HEK293 (cell line): Measurements from ENCODE around the gene ZFP1.

Experiments
- CTCF ChIA-PET: fragments of 350-600 bp; formaldehyde crosslinking; extraction: SDS; loops from one replicate; lab custom pipeline; 2021; ENCODE audit warnings: antibody characterized with exemption; lab: Yijun Ruan, JAX
- POLR2A ChIA-PET: fragments of 300-600 bp; formaldehyde crosslinking; extraction: SDS; loops from one replicate; lab custom pipeline; 2020; ENCODE audit warnings: antibody characterized with exemption, inconsistent platforms; lab: Yijun Ruan, JAX
- H3K27ac ChIP-seq: fragments of 200-500 bp; sonication (Bioruptor generic); 2 replicates; pipeline ENCODE4 v1.5.1; 2014; ENCODE audit warnings: low read depth, low read length, control low read depth, inconsistent platforms; ENCODE audit errors: extremely low read depth
- H3K36me3 ChIP-seq, 2 experiments: fragments of 200-500 bp in 1 of 2; sonication (Bioruptor generic) in 1 of 2; 1 replicate in 1 of 2; 2 replicates in 1 of 2; pipeline ENCODE4 v1.5.1; 2014 to 2017; ENCODE audit warnings: inconsistent platforms in 2 of 2, low read length in 2 of 2; ENCODE audit not compliant: control insufficient read depth in 2 of 2, insufficient read depth in 1 of 2
- H3K4me1 ChIP-seq: fragments of 200-500 bp; sonication (Bioruptor generic); 2 replicates; pipeline ENCODE4 v1.5.1; 2014; ENCODE audit warnings: mild to moderate bottlenecking, low read length, inconsistent platforms; ENCODE audit not compliant: control insufficient read depth, insufficient read depth
- H3K4me3 ChIP-seq: 2 replicates; pipeline ENCODE4 v1.5.1; 2011; ENCODE audit warnings: low read depth, mild to moderate bottlenecking, control low read depth, low read length, moderate library complexity
- H3K9me3 ChIP-seq: fragments of 200-500 bp; sonication (Bioruptor generic); 2 replicates; pipeline ENCODE4 v1.5.1; 2014; ENCODE audit warnings: low read depth, low read length, inconsistent platforms; ENCODE audit not compliant: control insufficient read depth, insufficient read depth
- GLIS1 ChIP-seq: fragments of 450-650 bp; formaldehyde crosslinking; IDR thresholded peaks from 2 replicates; pipeline ENCODE4 v1.5.1; 2016; ENCODE audit warnings: missing biosample characterization, missing genetic modification characterization
- GLIS2 ChIP-seq: fragments of 450-650 bp; formaldehyde crosslinking; IDR thresholded peaks from 2 replicates; pipeline ENCODE4 v1.5.1; 2016; ENCODE audit warnings: missing biosample characterization, missing genetic modification characterization
- KLF9 ChIP-seq: fragments of 450-650 bp; formaldehyde crosslinking; IDR thresholded peaks from 2 replicates; pipeline ENCODE4 v1.5.1; 2016; ENCODE audit warnings: missing biosample characterization, missing genetic modification characterization, low read depth
- PRDM1 ChIP-seq: fragments of 450-650 bp; formaldehyde crosslinking; IDR thresholded peaks from 2 replicates; pipeline ENCODE4; 2016; ENCODE audit warnings: missing biosample characterization, missing genetic modification characterization
- SETDB1 ChIP-seq: IDR thresholded peaks from one replicate; pipeline ENCODE4 v1.6.1; 2017; ENCODE audit warnings: mild to moderate bottlenecking, low read length, moderate library complexity, mixed read lengths; ENCODE audit not compliant: insufficient read length
- ZNF23 ChIP-seq: fragments of 450-650 bp; formaldehyde crosslinking; IDR thresholded peaks from 2 replicates; pipeline ENCODE4 v1.5.1; 2016; ENCODE audit warnings: missing biosample characterization, missing genetic modification characterization, borderline replicate concordance
- ZNF350 ChIP-seq: fragments of 450-650 bp; formaldehyde crosslinking; IDR thresholded peaks from 2 replicates; pipeline ENCODE4 v1.5.0; 2017; ENCODE audit warnings: missing biosample characterization, mild to moderate bottlenecking, missing genetic modification characterization
- ZNF354C ChIP-seq: fragments of 450-650 bp; formaldehyde crosslinking; IDR thresholded peaks from 2 replicates; pipeline ENCODE4 v1.5.1; 2016; ENCODE audit warnings: missing biosample characterization, missing genetic modification characterization, low read depth, borderline replicate concordance
- ZNF404 ChIP-seq: fragments of 450-650 bp; formaldehyde crosslinking; IDR thresholded peaks from 2 replicates; pipeline ENCODE4 v1.5.1; 2017; ENCODE audit warnings: missing biosample characterization, missing genetic modification characterization
- ZNF433 ChIP-seq: fragments of 450-650 bp; formaldehyde crosslinking; IDR thresholded peaks from 2 replicates; pipeline ENCODE4 v1.5.1; 2016; ENCODE audit warnings: missing biosample characterization, missing genetic modification characterization, low read depth
- ZNF571 ChIP-seq: fragments of 450-650 bp; formaldehyde crosslinking; IDR thresholded peaks from 2 replicates; pipeline ENCODE4 v1.5.0; 2017; ENCODE audit warnings: missing biosample characterization, missing genetic modification characterization
- ZNF629 ChIP-seq: fragments of 450-650 bp; formaldehyde crosslinking; IDR thresholded peaks from 2 replicates; pipeline ENCODE4 v1.5.1; 2017; ENCODE audit warnings: missing biosample characterization, missing genetic modification characterization
- ZNF670 ChIP-seq: fragments of 450-650 bp; formaldehyde crosslinking; IDR thresholded peaks from 2 replicates; pipeline ENCODE4 v1.5.1; 2016; ENCODE audit warnings: missing biosample characterization, missing genetic modification characterization, low read depth
- TF ChIP-seq, protein P1 (sequence below): fragments of 450-650 bp; formaldehyde crosslinking; IDR thresholded peaks from 2 replicates; pipeline ENCODE4 v1.5.1; 2016; ENCODE audit warnings: missing biosample characterization, missing genetic modification characterization, borderline replicate concordance
- TF ChIP-seq, protein P2 (sequence below): fragments of 450-650 bp; formaldehyde crosslinking; IDR thresholded peaks from 2 replicates; pipeline ENCODE4 v1.5.1; 2016; ENCODE audit warnings: missing biosample characterization, missing genetic modification characterization, low read depth
- TF ChIP-seq, protein P3 (sequence below): fragments of 450-650 bp; formaldehyde crosslinking; IDR thresholded peaks from 2 replicates; pipeline ENCODE4 v1.5.1; 2017; ENCODE audit warnings: missing biosample characterization, missing genetic modification characterization
- TF ChIP-seq, protein P4 (sequence below): fragments of 450-650 bp; formaldehyde crosslinking; conservative IDR thresholded peaks from 2 replicates; pipeline ENCODE4 v1.5.1; 2016; ENCODE audit warnings: low read depth, missing biosample characterization, missing genetic modification characterization
- TF ChIP-seq, protein P5 (sequence below): fragments of 450-650 bp; formaldehyde crosslinking; IDR thresholded peaks from 2 replicates; pipeline ENCODE4 v1.5.1; 2016; ENCODE audit warnings: missing biosample characterization, missing genetic modification characterization
- TF ChIP-seq, protein P6 (sequence below): fragments of 450-650 bp; formaldehyde crosslinking; IDR thresholded peaks from 2 replicates; pipeline ENCODE4 v1.5.1; 2016; ENCODE audit warnings: missing biosample characterization, missing genetic modification characterization
- TF ChIP-seq, protein P7 (sequence below): fragments of 450-650 bp; formaldehyde crosslinking; IDR thresholded peaks from 2 replicates; pipeline ENCODE4 v1.5.1; 2016; ENCODE audit warnings: missing biosample characterization, missing genetic modification characterization

The ZFP1 gene

DNA sequence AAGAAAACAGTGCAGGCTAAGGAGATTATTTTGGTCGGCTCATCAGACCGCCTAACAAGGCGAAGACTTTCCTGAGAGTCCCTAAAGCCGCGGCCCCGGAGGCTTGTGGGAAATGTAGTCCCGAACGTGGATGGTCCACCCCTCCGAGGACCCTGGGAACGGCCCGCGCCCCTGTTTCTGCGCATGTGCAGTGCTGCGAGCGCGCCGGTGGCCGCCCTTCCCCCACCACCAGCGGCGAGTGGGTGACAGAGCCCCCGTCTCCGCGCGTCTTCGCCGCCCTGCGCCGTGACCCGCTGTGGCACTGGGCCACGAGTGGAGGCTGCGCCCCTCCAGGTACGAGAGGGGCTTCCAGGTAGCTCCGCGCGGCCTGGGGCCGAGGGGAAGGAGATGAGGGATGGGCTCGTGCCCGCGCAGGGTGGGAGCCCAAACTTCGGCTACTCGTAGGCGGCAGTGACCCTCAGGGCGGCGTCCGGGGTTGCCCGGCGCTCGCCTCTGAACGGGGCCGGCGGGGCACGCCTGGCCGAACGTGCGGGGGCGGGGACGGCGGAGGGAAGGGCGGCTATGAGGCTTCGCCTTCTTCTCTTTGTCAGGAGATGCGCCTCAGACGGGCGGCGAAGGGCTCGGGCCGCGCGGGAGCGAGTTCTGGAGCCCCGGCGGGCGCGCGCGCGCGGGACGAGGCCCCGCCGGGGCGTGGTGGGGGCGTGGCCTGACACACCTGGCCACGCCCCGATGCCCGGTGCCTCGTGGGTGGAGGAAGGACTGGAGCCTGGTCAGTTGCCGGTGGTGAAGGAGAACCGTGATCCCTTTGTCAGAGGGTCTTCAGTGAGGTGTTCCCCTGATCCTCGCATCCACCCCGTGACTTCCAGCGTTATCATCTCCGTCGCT lies at the start of gene ZFP1:
Gene ZFP1, plus strand, starts transcription at position 214 of the 885 bp plus-strand sequence. CDS start 4,428 bp downstream, outside the sequence.
- peak within 1 kb of the TSS; percentile 91 for H3K27ac ChIP-seq
- H3K36me3 ChIP-seq = peaks cover 0 to 16% of the 10 kb centered on the region in 2 experiments; a peak in 2 of 3 replicates
- POLR2A ChIA-PET = no interaction called here
- no peaks in the 10 kb centered on the region for H3K9me3 ChIP-seq
- H3K4me3 ChIP-seq = peak within 1 kb of the TSS; percentile 99
- CTCF ChIA-PET = interaction anchor here (0.6 kb wide), 1 partner anchor 237 kb away, joined by 3 read pairs; no protein-coding TSS in a partner anchor
- H3K4me1 ChIP-seq = no peaks in the 10 kb centered on the region
- peak; percentile 26; the same call in 1 of the 2 replicates for TF ChIP-seq ZNF629 (tag by site-specific recombination)
- TF ChIP-seq PRDM1 (tag by site-specific recombination) = no peak
- TF ChIP-seq GLIS2 (tag by site-specific recombination) = peak; percentile 80
- TF ChIP-seq ZNF571 (tag by site-specific recombination) = no peak
- TF ChIP-seq KLF9 = peak; percentile 80
- TF ChIP-seq GLIS1 (tag by site-specific recombination) = peak; percentile 53; the same call in 1 of the 2 replicates
- TF ChIP-seq, protein P1, sequence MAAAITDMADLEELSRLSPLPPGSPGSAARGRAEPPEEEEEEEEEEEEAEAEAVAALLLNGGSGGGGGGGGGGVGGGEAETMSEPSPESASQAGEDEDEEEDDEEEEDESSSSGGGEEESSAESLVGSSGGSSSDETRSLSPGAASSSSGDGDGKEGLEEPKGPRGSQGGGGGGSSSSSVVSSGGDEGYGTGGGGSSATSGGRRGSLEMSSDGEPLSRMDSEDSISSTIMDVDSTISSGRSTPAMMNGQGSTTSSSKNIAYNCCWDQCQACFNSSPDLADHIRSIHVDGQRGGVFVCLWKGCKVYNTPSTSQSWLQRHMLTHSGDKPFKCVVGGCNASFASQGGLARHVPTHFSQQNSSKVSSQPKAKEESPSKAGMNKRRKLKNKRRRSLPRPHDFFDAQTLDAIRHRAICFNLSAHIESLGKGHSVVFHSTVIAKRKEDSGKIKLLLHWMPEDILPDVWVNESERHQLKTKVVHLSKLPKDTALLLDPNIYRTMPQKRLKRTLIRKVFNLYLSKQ (tag by site-specific recombination) = no peak
- no peak for TF ChIP-seq SETDB1
- TF ChIP-seq, protein P2, sequence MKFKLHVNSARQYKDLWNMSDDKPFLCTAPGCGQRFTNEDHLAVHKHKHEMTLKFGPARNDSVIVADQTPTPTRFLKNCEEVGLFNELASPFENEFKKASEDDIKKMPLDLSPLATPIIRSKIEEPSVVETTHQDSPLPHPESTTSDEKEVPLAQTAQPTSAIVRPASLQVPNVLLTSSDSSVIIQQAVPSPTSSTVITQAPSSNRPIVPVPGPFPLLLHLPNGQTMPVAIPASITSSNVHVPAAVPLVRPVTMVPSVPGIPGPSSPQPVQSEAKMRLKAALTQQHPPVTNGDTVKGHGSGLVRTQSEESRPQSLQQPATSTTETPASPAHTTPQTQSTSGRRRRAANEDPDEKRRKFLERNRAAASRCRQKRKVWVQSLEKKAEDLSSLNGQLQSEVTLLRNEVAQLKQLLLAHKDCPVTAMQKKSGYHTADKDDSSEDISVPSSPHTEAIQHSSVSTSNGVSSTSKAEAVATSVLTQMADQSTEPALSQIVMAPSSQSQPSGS = no peak
- no peak for TF ChIP-seq ZNF354C (tag by site-specific recombination)
- no peak for TF ChIP-seq ZNF404
- TF ChIP-seq ZNF350 (tag by site-specific recombination) = no peak
- TF ChIP-seq, protein P3, sequence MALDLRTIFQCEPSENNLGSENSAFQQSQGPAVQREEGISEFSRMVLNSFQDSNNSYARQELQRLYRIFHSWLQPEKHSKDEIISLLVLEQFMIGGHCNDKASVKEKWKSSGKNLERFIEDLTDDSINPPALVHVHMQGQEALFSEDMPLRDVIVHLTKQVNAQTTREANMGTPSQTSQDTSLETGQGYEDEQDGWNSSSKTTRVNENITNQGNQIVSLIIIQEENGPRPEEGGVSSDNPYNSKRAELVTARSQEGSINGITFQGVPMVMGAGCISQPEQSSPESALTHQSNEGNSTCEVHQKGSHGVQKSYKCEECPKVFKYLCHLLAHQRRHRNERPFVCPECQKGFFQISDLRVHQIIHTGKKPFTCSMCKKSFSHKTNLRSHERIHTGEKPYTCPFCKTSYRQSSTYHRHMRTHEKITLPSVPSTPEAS (tag by site-specific recombination) = no peak; the same call in none of the 2 replicates
- TF ChIP-seq, protein P4, sequence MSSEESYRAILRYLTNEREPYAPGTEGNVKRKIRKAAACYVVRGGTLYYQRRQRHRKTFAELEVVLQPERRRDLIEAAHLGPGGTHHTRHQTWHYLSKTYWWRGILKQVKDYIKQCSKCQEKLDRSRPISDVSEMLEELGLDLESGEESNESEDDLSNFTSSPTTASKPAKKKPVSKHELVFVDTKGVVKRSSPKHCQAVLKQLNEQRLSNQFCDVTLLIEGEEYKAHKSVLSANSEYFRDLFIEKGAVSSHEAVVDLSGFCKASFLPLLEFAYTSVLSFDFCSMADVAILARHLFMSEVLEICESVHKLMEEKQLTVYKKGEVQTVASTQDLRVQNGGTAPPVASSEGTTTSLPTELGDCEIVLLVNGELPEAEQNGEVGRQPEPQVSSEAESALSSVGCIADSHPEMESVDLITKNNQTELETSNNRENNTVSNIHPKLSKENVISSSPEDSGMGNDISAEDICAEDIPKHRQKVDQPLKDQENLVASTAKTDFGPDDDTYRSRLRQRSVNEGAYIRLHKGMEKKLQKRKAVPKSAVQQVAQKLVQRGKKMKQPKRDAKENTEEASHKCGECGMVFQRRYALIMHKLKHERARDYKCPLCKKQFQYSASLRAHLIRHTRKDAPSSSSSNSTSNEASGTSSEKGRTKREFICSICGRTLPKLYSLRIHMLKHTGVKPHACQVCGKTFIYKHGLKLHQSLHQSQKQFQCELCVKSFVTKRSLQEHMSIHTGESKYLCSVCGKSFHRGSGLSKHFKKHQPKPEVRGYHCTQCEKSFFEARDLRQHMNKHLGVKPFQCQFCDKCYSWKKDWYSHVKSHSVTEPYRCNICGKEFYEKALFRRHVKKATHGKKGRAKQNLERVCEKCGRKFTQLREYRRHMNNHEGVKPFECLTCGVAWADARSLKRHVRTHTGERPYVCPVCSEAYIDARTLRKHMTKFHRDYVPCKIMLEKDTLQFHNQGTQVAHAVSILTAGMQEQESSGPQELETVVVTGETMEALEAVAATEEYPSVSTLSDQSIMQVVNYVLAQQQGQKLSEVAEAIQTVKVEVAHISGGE = no peak; the same call in 1 of the 2 replicates
- TF ChIP-seq ZNF670 (tag by site-specific recombination) = no peak
- no peak for TF ChIP-seq ZNF23 (tag by site-specific recombination)
- TF ChIP-seq, protein P5, sequence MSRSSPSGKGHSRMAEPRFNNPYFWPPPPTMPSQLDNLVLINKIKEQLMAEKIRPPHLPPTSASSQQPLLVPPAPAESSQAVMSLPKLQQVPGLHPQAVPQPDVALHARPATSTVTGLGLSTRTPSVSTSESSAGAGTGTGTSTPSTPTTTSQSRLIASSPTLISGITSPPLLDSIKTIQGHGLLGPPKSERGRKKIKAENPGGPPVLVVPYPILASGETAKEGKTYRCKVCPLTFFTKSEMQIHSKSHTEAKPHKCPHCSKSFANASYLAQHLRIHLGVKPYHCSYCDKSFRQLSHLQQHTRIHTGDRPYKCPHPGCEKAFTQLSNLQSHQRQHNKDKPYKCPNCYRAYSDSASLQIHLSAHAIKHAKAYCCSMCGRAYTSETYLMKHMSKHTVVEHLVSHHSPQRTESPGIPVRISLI (tag by site-specific recombination) = no peak
- TF ChIP-seq, protein P6, sequence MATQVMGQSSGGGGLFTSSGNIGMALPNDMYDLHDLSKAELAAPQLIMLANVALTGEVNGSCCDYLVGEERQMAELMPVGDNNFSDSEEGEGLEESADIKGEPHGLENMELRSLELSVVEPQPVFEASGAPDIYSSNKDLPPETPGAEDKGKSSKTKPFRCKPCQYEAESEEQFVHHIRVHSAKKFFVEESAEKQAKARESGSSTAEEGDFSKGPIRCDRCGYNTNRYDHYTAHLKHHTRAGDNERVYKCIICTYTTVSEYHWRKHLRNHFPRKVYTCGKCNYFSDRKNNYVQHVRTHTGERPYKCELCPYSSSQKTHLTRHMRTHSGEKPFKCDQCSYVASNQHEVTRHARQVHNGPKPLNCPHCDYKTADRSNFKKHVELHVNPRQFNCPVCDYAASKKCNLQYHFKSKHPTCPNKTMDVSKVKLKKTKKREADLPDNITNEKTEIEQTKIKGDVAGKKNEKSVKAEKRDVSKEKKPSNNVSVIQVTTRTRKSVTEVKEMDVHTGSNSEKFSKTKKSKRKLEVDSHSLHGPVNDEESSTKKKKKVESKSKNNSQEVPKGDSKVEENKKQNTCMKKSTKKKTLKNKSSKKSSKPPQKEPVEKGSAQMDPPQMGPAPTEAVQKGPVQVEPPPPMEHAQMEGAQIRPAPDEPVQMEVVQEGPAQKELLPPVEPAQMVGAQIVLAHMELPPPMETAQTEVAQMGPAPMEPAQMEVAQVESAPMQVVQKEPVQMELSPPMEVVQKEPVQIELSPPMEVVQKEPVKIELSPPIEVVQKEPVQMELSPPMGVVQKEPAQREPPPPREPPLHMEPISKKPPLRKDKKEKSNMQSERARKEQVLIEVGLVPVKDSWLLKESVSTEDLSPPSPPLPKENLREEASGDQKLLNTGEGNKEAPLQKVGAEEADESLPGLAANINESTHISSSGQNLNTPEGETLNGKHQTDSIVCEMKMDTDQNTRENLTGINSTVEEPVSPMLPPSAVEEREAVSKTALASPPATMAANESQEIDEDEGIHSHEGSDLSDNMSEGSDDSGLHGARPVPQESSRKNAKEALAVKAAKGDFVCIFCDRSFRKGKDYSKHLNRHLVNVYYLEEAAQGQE (tag by site-specific recombination) = no peak
- TF ChIP-seq, protein P7, sequence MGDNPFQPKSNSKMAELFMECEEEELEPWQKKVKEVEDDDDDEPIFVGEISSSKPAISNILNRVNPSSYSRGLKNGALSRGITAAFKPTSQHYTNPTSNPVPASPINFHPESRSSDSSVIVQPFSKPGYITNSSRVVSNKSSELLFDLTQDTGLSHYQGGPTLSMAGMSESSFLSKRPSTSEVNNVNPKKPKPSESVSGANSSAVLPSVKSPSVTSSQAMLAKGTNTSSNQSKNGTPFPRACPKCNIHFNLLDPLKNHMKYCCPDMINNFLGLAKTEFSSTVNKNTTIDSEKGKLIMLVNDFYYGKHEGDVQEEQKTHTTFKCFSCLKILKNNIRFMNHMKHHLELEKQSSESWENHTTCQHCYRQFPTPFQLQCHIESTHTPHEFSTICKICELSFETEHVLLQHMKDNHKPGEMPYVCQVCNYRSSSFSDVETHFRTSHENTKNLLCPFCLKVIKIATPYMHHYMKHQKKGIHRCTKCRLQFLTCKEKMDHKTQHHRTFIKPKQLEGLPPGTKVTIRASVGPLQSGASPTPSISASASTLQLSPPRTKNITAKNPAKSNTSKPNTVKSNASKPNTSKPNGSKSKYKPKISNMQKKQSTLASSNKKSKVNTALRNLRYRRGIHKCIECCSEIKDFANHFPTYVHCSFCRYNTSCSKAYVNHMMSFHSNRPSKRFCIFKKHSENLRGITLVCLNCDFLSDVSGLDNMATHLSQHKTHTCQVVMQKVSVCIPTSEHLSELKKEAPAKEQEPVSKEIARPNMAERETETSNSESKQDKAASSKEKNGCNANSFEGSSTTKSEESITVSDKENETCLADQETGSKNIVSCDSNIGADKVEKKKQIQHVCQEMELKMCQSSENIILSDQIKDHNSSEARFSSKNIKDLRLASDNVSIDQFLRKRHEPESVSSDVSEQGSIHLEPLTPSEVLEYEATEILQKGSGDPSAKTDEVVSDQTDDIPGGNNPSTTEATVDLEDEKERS (tag by site-specific recombination) = no peak
- TF ChIP-seq ZNF433 (tag by site-specific recombination) = no peak
